ENCODE data around the gene SLFN14.
"Not testable (repeated sequence)": the region's sequence is repeated elsewhere in the genome, so short reads cannot be mapped to it uniquely, and the experiment has no call there.

Gene SLFN14

GRCh38 chr17:35521654-35522256, 38.9 kb downstream of the SLFN14 start:
- DNase-seq (ENCODE audit: low spot score): not testable (repeated sequence)

- no peak for DNase-seq (ENCODE audit: low spot score)
These were observed 39.5 kb downstream of the SLFN14 start for GRCh38 chr17:35521150-35521549.

- no peak for DNase-seq (ENCODE audit: low spot score)
These were observed 40.6 kb downstream of the SLFN14 start for GRCh38 chr17:35519906-35520442.

GRCh38 chr17:35519439-35519838, 41.2 kb downstream of the SLFN14 start:
- no peak for DNase-seq (ENCODE audit: low spot score)

GRCh38 chr17:35518431-35518830, 42.2 kb downstream of the SLFN14 start:
- not testable (repeated sequence) for DNase-seq (ENCODE audit: low spot score)

- no peak for DNase-seq (ENCODE audit: low spot score)
These were observed 45.6 kb downstream of the SLFN14 start for GRCh38 chr17:35515027-35515426.

- no peak for DNase-seq (ENCODE audit: low spot score)
These were observed 46.1 kb downstream of the SLFN14 start for GRCh38 chr17:35514564-35514963.

All from left forelimb (tissue), 1 donor.